Psoas muscle (tissue), 8 donors: Measurements from ENCODE around the gene CCDC6. TPM values are rescaled to one million over a fixed set of nuclear protein-coding genes. Genes with fewer than 3 reads are reported as not detected.

Experiments used
- ATAC-seq, 4 donors: fragments of 200-7000 bp; cut with Tn5 transposase; one replicate each; pipeline ENCODE4 v1.9.1; 2020; ENCODE audit warnings: moderate library complexity in 3 of 4, mild to moderate bottlenecking in 2 of 4
- DNase-seq, 2 donors: peaks; one replicate each; pipeline ENCODE4 v3.0.0-alpha.2; 2020
- H3K27ac ChIP-seq: fragments of 200-600 bp; one replicate; pipeline ENCODE4 v1.8.0; 2022
- H3K27me3 ChIP-seq, 3 donors: fragments of 200-600 bp in 1 of 3; one replicate each; pipeline versions ENCODE4 v1.6.1 to v1.8.0; 2013 to 2022; ENCODE audit warnings: low read length in 2 of 3, mild to moderate bottlenecking in 2 of 3, moderate library complexity in 1 of 3; ENCODE audit not compliant: insufficient read depth in 3 of 3
- H3K36me3 ChIP-seq, 2 donors: fragments of 200-600 bp in 1 of 2; one replicate each; pipeline versions ENCODE4 v1.6.1 to v1.8.0; 2013 to 2022; ENCODE audit warnings: low read depth in 1 of 2, mild to moderate bottlenecking in 1 of 2, moderate library complexity in 1 of 2; ENCODE audit not compliant: insufficient read depth in 1 of 2
- H3K4me1 ChIP-seq: fragments of 200-600 bp; one replicate; pipeline ENCODE4 v1.8.0; 2022
- H3K4me3 ChIP-seq: fragments of 200-600 bp; one replicate; pipeline ENCODE4 v1.8.0; 2022; ENCODE audit warnings: mild to moderate bottlenecking
- H3K9me3 ChIP-seq: fragments of 200-600 bp; one replicate; pipeline ENCODE4 v1.8.0; 2022
- CTCF ChIP-seq: fragments of 200-600 bp; IDR thresholded peaks from one replicate; pipeline ENCODE4 v1.8.0; 2022; ENCODE audit warnings: antibody characterized with exemption
- WGBS, 3 donors: extraction: QIAGEN DNeasy Blood & Tissue Kit; methylation state at CpG; one replicate each; pipeline versions ENCODE4 v1.1.6 to v1.1.7; 2013; 5-methylcytosine and 5-hydroxymethylcytosine counted together
- intact Hi-C, 2 donors: fragments of 100-400 bp; cut with DNase I; formaldehyde crosslinking; loops; one replicate each; pipeline versions ENCODE4 v1.11.0 to v1.14.2; 2022
- polyA plus RNA-seq, 3 donors: library from polyadenylated mRNA; stranded (reverse); fragments of 200-250 nt; gene quantifications; one replicate each; pipeline ENCODE4 v1.2.3, GENCODE V29; 2013
- total RNA-seq, 4 donors: library from RNA; stranded (reverse); fragmentation: NEBNext Ultra II Directional in 2 of 4; extraction: Animal tissue kit (Norgen Biotek cat#: 25700) in 2 of 4; gene quantifications; one replicate each; pipeline versions ENCODE4 v1.2.1 to v1.2.4, GENCODE V29; 2021 to 2023
- donor health status: healthy with polysubstance abuse.
- donor health status: DM: no; HTN: no; CAD: no; lungs with moderate emphysema.
- donor health status: Bipolar disorder and iron deficiency.
- donor health status: healthy.
- donor health status: DM: yes; HTN: yes; CAD: no.
- donor health status: DM: no; HTN: no; CAD: no.
- donor health status: DM: no; HTN: no; CAD: no.
- donor health status: DM: yes; HTN: yes; CAD: no.

CCDC6 gene
- total and polyA plus RNA-seq, 7 donors = 9.2 to 40.1 (median 16.2) TPM

- peaks cover 33% of the 10 kb centered on the region for H3K4me1 ChIP-seq
- DNase-seq (no peak), ATAC-seq (peak; percentile 78 to 83 (median 82))
- no peak for TF ChIP-seq CTCF
- no peaks in the 10 kb centered on the region for H3K36me3 ChIP-seq
- no peaks in the 10 kb centered on the region for H3K9me3 ChIP-seq
- H3K27ac ChIP-seq = peak within 1 kb of the TSS; percentile 86
- H3K27me3 ChIP-seq = no peaks in the 10 kb centered on the region
- intact Hi-C loops = loop anchor here (5.0 to 10.0 kb wide), 4 partner anchors 41 to 54 kb away; partner anchors contain the start of gene SLC16A9 (in 1 of the 2)
- H3K4me3 ChIP-seq = peak within 1 kb of the TSS; percentile 65
- WGBS, 3 donors = 9 to 25% (median 16%) methylated on average over 3 of the region's 3 CpGs
Measured at GRCh38 chr10:59753267-59753666, 153.1 kb downstream of the CCDC6 start, which contains the start of gene MRLN. Gene MRLN, minus strand, starts transcription at chr10:59753455.

- peak overlapping the region; percentile 86 for H3K27ac ChIP-seq
- H3K4me3 ChIP-seq = peak overlapping the region; percentile 65
- peaks cover 37% of the 10 kb centered on the region for H3K4me1 ChIP-seq
- ATAC-seq (peak in 3 of 4 donors; percentile 31 to 70 (median 41)), DNase-seq (no peak)
- intact Hi-C loops = loop anchor here (5.0 to 10.0 kb wide), 4 partner anchors 40 to 55 kb away; partner anchors contain the start of gene SLC16A9 (in 1 of the 2)
- no peak for TF ChIP-seq CTCF
- no peaks in the 10 kb centered on the region for H3K27me3 ChIP-seq
- H3K9me3 ChIP-seq = no peaks in the 10 kb centered on the region
- H3K36me3 ChIP-seq = no peaks in the 10 kb centered on the region
- 22 to 42% (median 33%) methylated on average over 2 of the region's 2 CpGs for WGBS, 3 donors
Measured at GRCh38 chr10:59752278-59752940, 153.9 kb downstream of the CCDC6 start.

GRCh38 chr10:59750155-59750945 is 156.0 kb downstream of the CCDC6 start:
- ATAC-seq = peak; percentile 43 to 83 (median 80)
- peak overlapping the region; percentile 86 for H3K27ac ChIP-seq

GRCh38 chr10:59748834-59749233 is 157.5 kb downstream of the CCDC6 start:
- Histone ChIP-seq H3K27me3 (no peaks in the 10 kb centered on the region), H3K4me3 (peak overlapping the region; percentile 19), H3K36me3 (no peaks in the 10 kb centered on the region), H3K4me1 (peaks cover 40% of the 10 kb centered on the region), H3K27ac (peak overlapping the region; percentile 86), H3K9me3 (no peaks in the 10 kb centered on the region)
- WGBS, 3 donors = 17 to 38% (median 32%) methylated on average over 1 of the region's 1 CpG
- no peak for DNase-seq
- intact Hi-C loops = no loop called here
- ATAC-seq = peak in 3 of 4 donors; percentile 21 to 47 (median 27)
- TF ChIP-seq CTCF = no peak

More at GRCh38 chr10:59750155-59750945, 156.0 kb downstream of the CCDC6 start:
- Histone ChIP-seq H3K36me3 (no peaks in the 10 kb centered on the region), H3K27me3 (no peaks in the 10 kb centered on the region), H3K4me3 (peak overlapping the region; percentile 65), H3K4me1 (peaks cover 50% of the 10 kb centered on the region), H3K9me3 (no peaks in the 10 kb centered on the region)
- 29 to 48% (median 35%) methylated on average over 12 of the region's 12 CpGs for WGBS, 3 donors
- no peak for TF ChIP-seq CTCF
- intact Hi-C loops = loop anchor here (5.0 to 10.0 kb wide), 4 partner anchors 38 to 57 kb away; partner anchors contain the start of gene SLC16A9 (in 1 of the 2)
- peak; percentile 54 to 89 for DNase-seq
